ENCODE data around the gene TECPR2.

- TF ChIP-seq POLR2A (IDR thresholded peaks at IDR 0.05): no peak
- TF ChIP-seq CTCF (IDR thresholded peaks at IDR 0.05): no peak
Measured at GRCh38 chr14:102320671-102321455, 41.9 kb upstream of the TECPR2 start.
